Transverse colon (tissue), 3 donors: ENCODE data around the gene HSBP1L1.

ENCODE experiments used
- CTCF ChIP-seq, 5 experiments: fragments of 200-600 bp in 3 of 5; fragments of 450-650 bp in 2 of 5; sonication (generic) in 3 of 5; IDR thresholded peaks; 1 replicate in 2 of 5; 2 replicates in 3 of 5; pipeline ENCODE4 v1.5.1; 2016 to 2017; ENCODE audit warnings: antibody characterized with exemption in 5 of 5, inconsistent platforms in 3 of 5, mild to moderate bottlenecking in 2 of 5, moderate library complexity in 1 of 5
- EP300 ChIP-seq: sonication (generic); formaldehyde crosslinking; IDR thresholded peaks from one replicate; pipeline ENCODE4 v1.6.1; 2017; ENCODE audit warnings: antibody characterized with exemption, low read depth
- POLR2A ChIP-seq: fragments of 450-650 bp; IDR thresholded peaks from one replicate; pipeline ENCODE4 v1.6.1; 2016; ENCODE audit warnings: antibody characterized with exemption, mild to moderate bottlenecking, moderate library complexity

- TF ChIP-seq CTCF (IDR thresholded peaks at IDR 0.05) (no peak), EP300 (no peak), POLR2A (no peak)
Measured at GRCh38 chr18:79986726-79987125, 22.3 kb downstream of the HSBP1L1 start.
